ENCODE data around the gene MESP2. TPM values are rescaled to one million over a fixed set of nuclear protein-coding genes. Genes with fewer than 3 reads are reported as not detected.

MESP2 gene
- polyA plus RNA-seq, 1 of the 3 experiments (the other 2 are of a cell fraction) = 0.31 TPM

GRCh38 chr15:89817701-89818280 is 41.7 kb downstream of the MESP2 start (continued):
- TF ChIP-seq MAX (IDR thresholded peaks at IDR 0.05; ENCODE audit: low read depth) = no peak
- TF ChIP-seq RAD21 (IDR thresholded peaks at IDR 0.05; ENCODE audit: low read length) = no peak

DNA sequence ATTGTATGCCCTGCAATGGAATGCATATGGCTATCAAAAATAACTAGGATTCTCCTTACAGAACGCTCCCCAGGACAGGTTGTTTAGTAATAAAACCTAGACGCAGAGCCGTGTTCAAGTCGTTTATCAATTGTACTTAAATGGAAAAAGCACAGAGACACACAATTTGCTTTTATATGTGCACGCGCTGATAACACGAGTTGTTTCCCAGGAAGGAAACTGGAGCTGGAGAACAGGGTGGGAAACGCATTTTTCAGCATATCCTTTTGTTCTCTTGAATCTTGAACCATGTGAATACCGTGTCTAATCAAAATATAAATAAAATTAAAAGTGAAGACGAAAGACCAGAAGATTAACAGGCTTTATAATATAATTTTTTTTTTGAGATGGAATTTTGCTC is 42.2 kb downstream of the MESP2 start:
- no peak for DNase-seq
- H3K9ac ChIP-seq = no peak overlapping the region
- H3K79me2 ChIP-seq (ENCODE audit: insufficient read depth) = no peaks in the 10 kb centered on the region
- H3K4me2 ChIP-seq = no peak overlapping the region
- no peak overlapping the region for H3K4me3 ChIP-seq (ENCODE audit: low read depth in 2 of 2, low read length in 1 of 2)
- H3K27me3 ChIP-seq (ENCODE audit: insufficient read depth) = no peaks in the 10 kb centered on the region
- WGBS (ENCODE audit: low lambda C conversion rate) = 79% methylated on average over 10 of the region's 10 CpGs
- TF ChIP-seq GATA2 (CRISPR knock-in tag; IDR thresholded peaks at IDR 0.05) (no peak), RXRA (IDR thresholded peaks at IDR 0.05; ENCODE audit: borderline replicate concordance, low read depth) (no peak), SMC3 (IDR thresholded peaks at IDR 0.05; ENCODE audit: low read depth, low read length) (no peak), USF2 (IDR thresholded peaks at IDR 0.05; ENCODE audit: borderline replicate concordance, low read depth, low read length) (no peak), FOXJ3 (CRISPR knock-in tag; IDR thresholded peaks at IDR 0.05) (no peak), MAX (IDR thresholded peaks at IDR 0.05; ENCODE audit: low read depth) (no peak), MEF2A (IDR thresholded peaks at IDR 0.05; ENCODE audit: borderline replicate concordance, low read depth) (no peak), FOSL2 (IDR thresholded peaks at IDR 0.05; ENCODE audit: borderline replicate concordance, low read depth) (no peak), MXI1 (IDR thresholded peaks at IDR 0.05; ENCODE audit: low read depth, low read length) (no peak), TCF12 (IDR thresholded peaks at IDR 0.05) (no peak)
- TF ChIP-seq, protein P1, sequence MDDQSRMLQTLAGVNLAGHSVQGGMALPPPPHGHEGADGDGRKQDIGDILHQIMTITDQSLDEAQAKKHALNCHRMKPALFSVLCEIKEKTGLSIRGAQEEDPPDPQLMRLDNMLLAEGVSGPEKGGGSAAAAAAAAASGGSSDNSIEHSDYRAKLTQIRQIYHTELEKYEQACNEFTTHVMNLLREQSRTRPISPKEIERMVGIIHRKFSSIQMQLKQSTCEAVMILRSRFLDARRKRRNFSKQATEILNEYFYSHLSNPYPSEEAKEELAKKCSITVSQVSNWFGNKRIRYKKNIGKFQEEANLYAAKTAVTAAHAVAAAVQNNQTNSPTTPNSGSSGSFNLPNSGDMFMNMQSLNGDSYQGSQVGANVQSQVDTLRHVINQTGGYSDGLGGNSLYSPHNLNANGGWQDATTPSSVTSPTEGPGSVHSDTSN (IDR thresholded peaks at IDR 0.05) = no peak
- H3F3A ChIP-seq (replicated peaks; ENCODE audit: insufficient read depth) = peaks cover 11% of the 10 kb centered on the region
- H3K36me3 ChIP-seq (replicated peaks in 1 of 2; ENCODE audit: control insufficient read depth in 1 of 2, insufficient read depth in 2 of 2, low read length in 1 of 2) = no peaks in the 10 kb centered on the region
- no peaks in the 10 kb centered on the region for H3K9me2 ChIP-seq
- peaks cover 3 to 8% of the 10 kb centered on the region in 2 experiments; a peak in 3 of 4 replicates for H3K4me1 ChIP-seq (ENCODE audit: control insufficient read depth in 1 of 2, insufficient read depth in 2 of 2, low read depth in 1 of 2, low read length in 1 of 2)
- no peak overlapping the region for H2AFZ ChIP-seq (ENCODE audit: low read depth)
- ChIA-PET POLR2A (no interaction called here), CTCF (interaction anchor here (0.9 kb wide), 1 partner anchor 56 kb away, joined by 3 read pairs; no protein-coding TSS in a partner anchor)
- no peak overlapping the region for H3K27ac ChIP-seq (ENCODE audit: low read depth in 2 of 2, low read length in 1 of 2)
- no peaks in the 10 kb centered on the region for H3K9me3 ChIP-seq
- no peaks in the 10 kb centered on the region for H4K20me1 ChIP-seq (ENCODE audit: insufficient read depth)

Measured in SK-N-SH (cell line).